SK-N-MC (cell line): ENCODE data around the gene TTC28.

Experiments
- EZH2 ChIP-seq: fragments of 200-600 bp; sonication (generic); IDR thresholded peaks from one replicate; pipeline ENCODE4 v1.6.1; 2017; ENCODE audit warnings: antibody characterized with exemption
- FOXP2 ChIP-seq: optimal IDR thresholded peaks from 2 replicates; pipeline ENCODE3; 2011; ENCODE audit warnings: mild to moderate bottlenecking, moderate library complexity; ENCODE audit not compliant: insufficient read depth; ENCODE audit errors: extremely low read length, control extremely low read depth
- POLR2AphosphoS5 ChIP-seq: IDR thresholded peaks from 2 replicates; pipeline ENCODE4 v1.6.1; 2012; ENCODE audit warnings: mild to moderate bottlenecking, low read depth, low read length, borderline replicate concordance

- no peak for TF ChIP-seq EZH2
- no peak for TF ChIP-seq POLR2AphosphoS5
- no peak for TF ChIP-seq FOXP2
Observed at GRCh38 chr22:28628766-28629165, 50.9 kb downstream of the TTC28 start.
